ENCODE measurements around the gene DUOX2. TPM values are rescaled to one million over a fixed set of nuclear protein-coding genes. Genes with fewer than 3 reads are reported as not detected.

The DUOX2 gene
- total and polyA plus RNA-seq, 2 of the 8 experiments (the other 6 are each of a cell fraction or from before 2014, with no cell fraction given): 0.08 TPM; not detected in 1

DNA sequence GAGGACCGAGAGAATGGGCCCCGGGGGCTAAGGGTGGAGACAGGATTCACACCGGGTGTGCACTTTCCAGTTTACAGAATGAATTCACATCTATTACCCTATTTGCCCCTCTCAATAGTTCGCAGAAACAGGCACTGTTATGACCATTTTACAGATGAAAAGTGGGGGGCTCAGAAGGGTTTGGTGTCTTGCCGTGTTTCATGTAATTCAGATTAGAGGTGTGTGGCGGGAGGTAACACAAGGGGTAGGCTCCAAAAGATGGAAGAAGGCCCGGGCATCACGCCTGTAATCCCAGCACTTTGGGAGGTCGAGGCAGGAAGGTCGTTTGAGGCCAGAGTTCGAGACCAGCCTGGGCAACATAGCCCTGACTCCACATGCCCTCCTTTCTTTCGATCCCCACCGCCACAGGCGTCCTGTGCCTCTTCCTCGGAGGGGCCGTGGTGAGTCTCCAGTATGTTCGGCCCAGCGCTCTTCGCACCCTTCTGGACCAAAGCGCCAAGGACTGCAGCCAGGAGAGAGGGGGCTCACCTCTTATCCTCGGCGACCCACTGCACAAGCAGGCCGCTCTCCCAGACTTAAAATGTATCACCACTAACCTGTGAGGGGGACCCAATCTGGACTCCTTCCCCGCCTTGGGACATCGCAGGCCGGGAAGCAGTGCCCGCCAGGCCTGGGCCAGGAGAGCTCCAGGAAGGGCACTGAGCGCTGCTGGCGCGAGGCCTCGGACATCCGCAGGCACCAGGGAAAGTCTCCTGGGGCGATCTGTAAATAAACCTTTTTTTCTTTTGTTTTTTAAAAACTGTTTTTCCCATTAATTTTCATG lies 3.5 kb upstream of the DUOX2 start:
- H3K36me3 ChIP-seq (ENCODE audit: control insufficient read depth in 2 of 4, insufficient read depth in 4 of 4, low read length in 3 of 4): peaks cover 0 to 4% (median 0%) of the 10 kb centered on the region in 4 experiments; a peak in 1 of 8 replicates
- peaks cover 0 to 23% (median 20%) of the 10 kb centered on the region in 4 experiments; a peak in 6 of 7 replicates for H3K4me1 ChIP-seq (replicated peaks in 1 of 4; ENCODE audit: control insufficient read depth in 3 of 4, insufficient read depth in 4 of 4, low read length in 3 of 4)
- no peak overlapping the region for H2BK5ac ChIP-seq (ENCODE audit: low read depth, low read length)
- WGBS, 2 experiments (ENCODE audit: extremely low coverage in 1 of 2, insufficient coverage in 1 of 2, insufficient read length in 1 of 2, insufficient replicate concordance in 2 of 2, low coverage in 1 of 2, low lambda C conversion rate in 2 of 2, missing lambda C conversion rate in 1 of 2): 25% methylated on average over 33 of the region's 33 CpGs; no CpG with 5 or more reads in 1 of the 2 experiments
- no peaks in the 10 kb centered on the region for H3K79me2 ChIP-seq (ENCODE audit: control insufficient read depth in 1 of 2, insufficient read depth in 2 of 2, low read length in 2 of 2)
- H3K27ac ChIP-seq (ENCODE audit: low read depth, low read length): no peak overlapping the region
- no peak overlapping the region for H2BK20ac ChIP-seq (ENCODE audit: low read length)
- peak overlapping the region in 3 of 4 experiments; percentile 21 to 54 (median 38); a peak in 4 of 8 replicates for H3K4me3 ChIP-seq (ENCODE audit: extremely low read depth in 1 of 4, insufficient read depth in 2 of 4, low read depth in 3 of 4, low read length in 4 of 4)
- H2AK5ac ChIP-seq (ENCODE audit: low read depth, low read length): no peak overlapping the region
- no peak overlapping the region for H4K91ac ChIP-seq (replicated peaks; ENCODE audit: insufficient read length, low read length)
- no peaks in the 10 kb centered on the region for H3K79me1 ChIP-seq (ENCODE audit: low read depth, low read length)
- no peak overlapping the region for H3K4ac ChIP-seq (replicated peaks; ENCODE audit: insufficient read length, low read depth, low read length)
- H3K23ac ChIP-seq (ENCODE audit: insufficient read length): no peak overlapping the region
- no peak overlapping the region for H4K5ac ChIP-seq (ENCODE audit: insufficient read length, low read depth, low read length)
- TF ChIP-seq GABPA (IDR thresholded peaks at IDR 0.05; ENCODE audit: borderline replicate concordance, insufficient read depth, low read length) (no peak), CHD1 (IDR thresholded peaks at IDR 0.05; ENCODE audit: low read depth, low read length) (no peak), SUZ12 (IDR thresholded peaks at IDR 0.05; ENCODE audit: low read length) (peak; percentile 68), TBP (IDR thresholded peaks at IDR 0.05; ENCODE audit: low read depth, low read length) (0 out of 2 replicates have a peak, but pooled peaks have one; percentile 2), RNF2 (IDR thresholded peaks at IDR 0.05; ENCODE audit: borderline replicate concordance, low read depth, low read length, missing control alignments, poor library complexity, severe bottlenecking) (peak; percentile 65), EZH2 (IDR thresholded peaks at IDR 0.05; ENCODE audit: low read depth, low read length, severe bottlenecking) (peak; percentile 71), CBX8 (IDR thresholded peaks at IDR 0.05; ENCODE audit: borderline replicate concordance, low read depth, low read length) (0 out of 2 replicates have a peak, but pooled peaks have one; percentile 46)
- no peak for FAIRE-seq
- no peak overlapping the region for H3K56ac ChIP-seq (replicated peaks; ENCODE audit: insufficient read length, low read depth, low read length)
- ChIA-PET CTCF (ENCODE audit: partially characterized antibody) (interaction anchor here (0.6 to 2.7 kb wide), 44 partner anchors 8 to 573 kb away, joined by 3 to 38 read pairs (median 4); partner anchors contain the start of genes DUOX1 and DUOXA1), POLR2A (ENCODE audit: partially characterized antibody) (interaction anchor here (1.1 kb wide), 1 partner anchor 38 kb away, joined by 3 read pairs; no protein-coding TSS in a partner anchor)
- no peak for DNase-seq (ENCODE audit: low read depth in 1 of 2, low spot score in 2 of 2)
- no peak overlapping the region for H2BK120ac ChIP-seq (replicated peaks; ENCODE audit: low read depth, low read length)
- H3K23me2 ChIP-seq (ENCODE audit: low read depth, low read length): peaks cover 6% of the 10 kb centered on the region; the same call in 1 of the 2 replicates
- no peak overlapping the region for H4K8ac ChIP-seq (ENCODE audit: extremely low read depth, insufficient read depth, low read length)
- no peak overlapping the region; the same call in 1 of the 2 replicates for H2BK12ac ChIP-seq (ENCODE audit: low read depth, low read length)
- peaks cover 54 to 65% (median 58%) of the 10 kb centered on the region in 4 experiments for H3K27me3 ChIP-seq (replicated peaks in 1 of 4; ENCODE audit: control insufficient read depth in 3 of 4, extremely low read depth in 1 of 4, insufficient read depth in 3 of 4, low read length in 3 of 4)
- H3K9ac ChIP-seq (replicated peaks in 1 of 4; ENCODE audit: extremely low read depth in 1 of 4, low read depth in 3 of 4, low read length in 3 of 4): no peak overlapping the region
- H2BK15ac ChIP-seq (ENCODE audit: low read length): no peak overlapping the region
- H3K4me2 ChIP-seq (ENCODE audit: insufficient read depth in 1 of 2, low read depth in 2 of 2, low read length in 2 of 2): peak overlapping the region; percentile 4 to 65
- H3K14ac ChIP-seq (ENCODE audit: insufficient read length): no peak overlapping the region
- H3K9me3 ChIP-seq (ENCODE audit: insufficient read depth in 2 of 2, low read depth in 1 of 2, low read length in 1 of 2): no peaks in the 10 kb centered on the region; a peak in 1 of 4 replicates
- no peak overlapping the region for H3K18ac ChIP-seq (ENCODE audit: extremely low read depth, low read length)
- H4K20me1 ChIP-seq (replicated peaks in 1 of 2; ENCODE audit: control insufficient read depth in 1 of 2, insufficient read depth in 2 of 2, low read length in 2 of 2): peaks cover 21 to 39% of the 10 kb centered on the region in 2 experiments
- H2AFZ ChIP-seq (ENCODE audit: low read length): no peak overlapping the region
